ENCODE data around the gene SPG7. TPM values are rescaled to one million over a fixed set of nuclear protein-coding genes. Genes with fewer than 3 reads are reported as not detected.

The SPG7 gene
- total RNA-seq, 1 experiment from 2014 or later, result 119 TPM

- no peaks in the 10 kb centered on the region for H3K4me1 Mint-ChIP-seq
- H3K9me3 Mint-ChIP-seq, result peaks cover 3 to 5% of the 10 kb centered on the region in 2 experiments; a peak in 4 of 5 replicates
- H3K27me3 ChIP-seq (ENCODE audit: insufficient read depth, low read length), result no peaks in the 10 kb centered on the region
Observed at GRCh38 chr16:89583895-89584644, 75.9 kb downstream of the SPG7 start.

More at GRCh38 chr16:89583895-89584644, 75.9 kb downstream of the SPG7 start:
- Histone ChIP-seq H2BK120ac (ENCODE audit: low read depth, low read length, poor library complexity, severe bottlenecking) (no peak overlapping the region), H4K91ac (ENCODE audit: insufficient read length, low read depth, low read length) (no peak overlapping the region), H4K8ac (replicated peaks; ENCODE audit: insufficient read length, low read depth, low read length) (no peak overlapping the region), H2BK5ac (ENCODE audit: insufficient read length, low read length) (no peak overlapping the region), H3K23me2 (ENCODE audit: insufficient read length, low read depth, low read length, poor library complexity, severe bottlenecking) (no peaks in the 10 kb centered on the region), H4K5ac (ENCODE audit: insufficient read length, low read depth, low read length) (no peak overlapping the region), H3T11ph (ENCODE audit: low read length) (no peak overlapping the region), H4K20me1 (ENCODE audit: control insufficient read depth, insufficient read depth, insufficient read length) (no peaks in the 10 kb centered on the region), H3K4me1 (ENCODE audit: insufficient read depth, low read length) (no peaks in the 10 kb centered on the region), H3K9me3 (ENCODE audit: control insufficient read depth, low read depth, low read length) (no peaks in the 10 kb centered on the region), H3K9ac (ENCODE audit: extremely low read depth, insufficient read length, low read length) (no peak overlapping the region), H3K79me1 (ENCODE audit: insufficient read depth, low read depth, low read length, poor library complexity, severe bottlenecking) (no peaks in the 10 kb centered on the region), H3K14ac (ENCODE audit: insufficient read depth, low read length) (no peak overlapping the region; the same call in 1 of the 2 replicates), H2AK5ac (ENCODE audit: insufficient read length, low read length) (no peak overlapping the region), H2BK20ac (ENCODE audit: low read depth, low read length, poor library complexity, severe bottlenecking) (no peak overlapping the region), H3K79me2 (ENCODE audit: insufficient read depth, low read length) (no peaks in the 10 kb centered on the region), H3K4ac (ENCODE audit: low read depth, low read length) (no peak overlapping the region), H3K27ac (ENCODE audit: insufficient read length, low read depth, low read length) (no peak overlapping the region), H2BK12ac (ENCODE audit: insufficient read length, low read depth, low read length) (no peak overlapping the region), H2AFZ (ENCODE audit: low read length) (no peak overlapping the region), H3K18ac (ENCODE audit: insufficient read length, low read depth, low read length) (no peak overlapping the region), H2BK15ac (ENCODE audit: low read depth, low read length) (no peak overlapping the region), H3K4me2 (ENCODE audit: insufficient read depth, insufficient read length, low read length) (no peak overlapping the region), H3K56ac (ENCODE audit: insufficient read length, low read depth, low read length) (no peak overlapping the region), H3K23ac (ENCODE audit: insufficient read length, low read depth, low read length) (no peak overlapping the region)
- TF ChIP-seq CTCF (conservative IDR thresholded peaks at IDR 0.05), result no peak
- peaks cover 0 to 9% (median 6%) of the 10 kb centered on the region in 3 experiments; a peak in 5 of 7 replicates for H3K36me3 Mint-ChIP-seq (ENCODE audit: insufficient read depth in 1 of 3, low read depth in 3 of 3)
- no CpG with 5 or more reads among the region's 49 CpGs for WGBS (ENCODE audit: extremely low coverage, insufficient read length, low lambda C conversion rate)
- H3K27me3 Mint-ChIP-seq (ENCODE audit: low read depth), result peaks cover 2% of the 10 kb centered on the region
- no peak overlapping the region for H3K4me3 Mint-ChIP-seq
- no peak overlapping the region for H3K27ac Mint-ChIP-seq
- no peak for DNase-seq
